ENCODE results near the gene IPO4. TPM values are rescaled to one million over a fixed set of nuclear protein-coding genes. Genes with fewer than 3 reads are reported as not detected.
A peak's percentile ranks its signal among the peaks of the same experiment; 100 is the strongest.

IPO4 gene
- total and polyA plus RNA-seq, 4 donors, result 13.6 to 32.9 (median 23.0) TPM

GRCh38 chr14:24160499-24160849 lies 28.1 kb downstream of the IPO4 start:
- 94% methylated on average over 4 of the region's 4 CpGs for WGBS
- Histone ChIP-seq H3K4me3 (ENCODE audit: low read depth in 1 of 3, low read length in 3 of 3) (no peak overlapping the region), H3K9me3 (ENCODE audit: control insufficient read depth in 4 of 4, low read length in 3 of 4) (no peaks in the 10 kb centered on the region), H3K36me3 (ENCODE audit: control insufficient read depth in 4 of 4, insufficient read depth in 3 of 4, low read depth in 1 of 4, low read length in 3 of 4) (peaks cover 25 to 56% (median 43%) of the 10 kb centered on the region in 4 donors), H3K9ac (ENCODE audit: low read depth in 1 of 2, low read length in 2 of 2) (no peak overlapping the region), H3K27ac (ENCODE audit: low read depth in 1 of 2, low read length in 2 of 2) (peak overlapping the region; percentile 71 to 91), H3K4me1 (ENCODE audit: control insufficient read depth in 4 of 4, insufficient read depth in 4 of 4, low read length in 3 of 4) (peaks cover 8 to 35% (median 29%) of the 10 kb centered on the region in 4 donors), H3K27me3 (ENCODE audit: control insufficient read depth in 4 of 4, insufficient read depth in 4 of 4, low read length in 3 of 4) (no peaks in the 10 kb centered on the region)
- TF ChIP-seq REST (IDR thresholded peaks at IDR 0.05) (no peak), ATF3 (IDR thresholded peaks at IDR 0.05) (no peak), CTCF (IDR thresholded peaks at IDR 0.05; ENCODE audit: low read depth, low read length, missing input control) (no peak), TAF1 (conservative IDR thresholded peaks at IDR 0.05) (no peak), JUND (IDR thresholded peaks at IDR 0.05) (no peak), SP1 (IDR thresholded peaks at IDR 0.05) (no peak), FOXA1 (IDR thresholded peaks at IDR 0.05) (no peak), RXRA (IDR thresholded peaks at IDR 0.05) (no peak), FOXA2 (IDR thresholded peaks at IDR 0.05) (no peak), MAX (IDR thresholded peaks at IDR 0.05) (no peak), EGR1 (IDR thresholded peaks at IDR 0.05; ENCODE audit: low read depth in 2 of 2) (no peak), HNF4A (conservative IDR thresholded peaks at IDR 0.05) (no peak)
- DNase-seq (ENCODE audit: low spot score), result no peak

- Histone ChIP-seq H3K4me3 (ENCODE audit: low read depth in 1 of 3, low read length in 3 of 3) (no peak overlapping the region), H3K36me3 (ENCODE audit: control insufficient read depth in 4 of 4, insufficient read depth in 3 of 4, low read depth in 1 of 4, low read length in 3 of 4) (peaks cover 29 to 56% (median 43%) of the 10 kb centered on the region in 4 donors), H3K9ac (ENCODE audit: low read depth in 1 of 2, low read length in 2 of 2) (no peak overlapping the region), H3K9me3 (ENCODE audit: control insufficient read depth in 4 of 4, low read length in 3 of 4) (no peaks in the 10 kb centered on the region), H3K27me3 (ENCODE audit: control insufficient read depth in 4 of 4, insufficient read depth in 4 of 4, low read length in 3 of 4) (no peaks in the 10 kb centered on the region), H3K27ac (ENCODE audit: low read depth in 1 of 2, low read length in 2 of 2) (peak overlapping the region; percentile 71 to 91), H3K4me1 (ENCODE audit: control insufficient read depth in 4 of 4, insufficient read depth in 4 of 4, low read length in 3 of 4) (peaks cover 8 to 35% (median 29%) of the 10 kb centered on the region in 4 donors)
- TF ChIP-seq SP1 (IDR thresholded peaks at IDR 0.05), result no peak
- no peak for TF ChIP-seq FOXA1 (IDR thresholded peaks at IDR 0.05)
- no peak for TF ChIP-seq TAF1 (conservative IDR thresholded peaks at IDR 0.05)
- TF ChIP-seq HNF4G (IDR thresholded peaks at IDR 0.05), result no peak
- TF ChIP-seq ZBTB33 (IDR thresholded peaks at IDR 0.05), result no peak
- TF ChIP-seq ATF3 (IDR thresholded peaks at IDR 0.05), result no peak
- TF ChIP-seq YY1 (IDR thresholded peaks at IDR 0.05), result no peak
- TF ChIP-seq RAD21 (IDR thresholded peaks at IDR 0.05), result no peak
- no peak for DNase-seq (ENCODE audit: low spot score)
- WGBS, result 90% methylated on average over 11 of the region's 11 CpGs
Observed at GRCh38 chr14:24159777-24160498, 28.7 kb downstream of the IPO4 start.

Data from liver (tissue), 9 donors.